ENCODE data around the gene SBF2.

SBF2 gene

GRCh38 chr11:9738116-9738515 is 555.9 kb downstream of the SBF2 start:
- H3K4me3 ChIP-seq (ENCODE audit: low read length) = no peak overlapping the region
- no peak overlapping the region for H3K56ac ChIP-seq (ENCODE audit: low read length)
- H3K9ac ChIP-seq (ENCODE audit: low read length) = no peak overlapping the region
- H3K27me3 ChIP-seq (ENCODE audit: insufficient read depth, low read length, poor library complexity) = no peaks in the 10 kb centered on the region
- peaks cover 9% of the 10 kb centered on the region for H3K36me3 ChIP-seq (ENCODE audit: control insufficient read depth, insufficient read depth, low read length)
- no peak overlapping the region for H3K4me2 ChIP-seq (ENCODE audit: low read length)
- no peak overlapping the region for H4K5ac ChIP-seq (ENCODE audit: low read length)
- H2BK15ac ChIP-seq (replicated peaks; ENCODE audit: low read depth) = no peak overlapping the region
- no peak overlapping the region for H3K4ac ChIP-seq (ENCODE audit: low read depth, low read length)
- H2AK5ac ChIP-seq (ENCODE audit: low read length) = no peak overlapping the region
- no peaks in the 10 kb centered on the region for H3K79me1 ChIP-seq (ENCODE audit: low read length)
- H4K8ac ChIP-seq (ENCODE audit: low read depth, low read length) = no peak overlapping the region
- DNase-seq = no peak
- H2BK120ac ChIP-seq (ENCODE audit: low read depth, low read length) = no peak overlapping the region
- no peak overlapping the region for H3K23ac ChIP-seq (ENCODE audit: low read length)
- H3K27ac ChIP-seq (ENCODE audit: low read depth, low read length) = no peak overlapping the region
- H3K79me2 ChIP-seq (ENCODE audit: control insufficient read depth, insufficient read depth, low read length) = no peaks in the 10 kb centered on the region
- no CpG with 5 or more reads among the region's 3 CpGs for WGBS (ENCODE audit: extremely low coverage, insufficient coverage, low lambda C conversion rate)
- H2BK5ac ChIP-seq (ENCODE audit: low read length) = no peak overlapping the region
- no peak overlapping the region for H3K18ac ChIP-seq (ENCODE audit: low read length)
- no peaks in the 10 kb centered on the region for H3K4me1 ChIP-seq (ENCODE audit: control insufficient read depth, low read depth, low read length)

GRCh38 chr11:9736365-9736764 is 557.7 kb downstream of the SBF2 start:
- H3K79me2 ChIP-seq (ENCODE audit: control insufficient read depth, insufficient read depth, low read length) = no peaks in the 10 kb centered on the region
- no peak overlapping the region for H2BK15ac ChIP-seq (replicated peaks; ENCODE audit: low read depth)
- H3K56ac ChIP-seq (ENCODE audit: low read length) = no peak overlapping the region
- H2AK5ac ChIP-seq (ENCODE audit: low read length) = no peak overlapping the region
- no CpG with 5 or more reads among the region's 2 CpGs for WGBS (ENCODE audit: extremely low coverage, insufficient coverage, low lambda C conversion rate)
- H3K4me3 ChIP-seq (ENCODE audit: low read length) = no peak overlapping the region
- H3K23ac ChIP-seq (ENCODE audit: low read length) = no peak overlapping the region
- no peaks in the 10 kb centered on the region for H3K4me1 ChIP-seq (ENCODE audit: control insufficient read depth, low read depth, low read length)
- no peak overlapping the region for H2BK120ac ChIP-seq (ENCODE audit: low read depth, low read length)
- H3K27ac ChIP-seq (ENCODE audit: low read depth, low read length) = no peak overlapping the region
- H3K27me3 ChIP-seq (ENCODE audit: insufficient read depth, low read length, poor library complexity) = no peaks in the 10 kb centered on the region
- DNase-seq = no peak
- no peak overlapping the region for H2BK5ac ChIP-seq (ENCODE audit: low read length)
- no peak overlapping the region for H3K9ac ChIP-seq (ENCODE audit: low read length)
- H3K4me2 ChIP-seq (ENCODE audit: low read length) = no peak overlapping the region
- H4K5ac ChIP-seq (ENCODE audit: low read length) = no peak overlapping the region
- H3K36me3 ChIP-seq (ENCODE audit: control insufficient read depth, insufficient read depth, low read length) = peaks cover 7% of the 10 kb centered on the region
- no peak overlapping the region for H4K8ac ChIP-seq (ENCODE audit: low read depth, low read length)
- H3K79me1 ChIP-seq (ENCODE audit: low read length) = no peaks in the 10 kb centered on the region
- H3K18ac ChIP-seq (ENCODE audit: low read length) = no peak overlapping the region
- H3K4ac ChIP-seq (ENCODE audit: low read depth, low read length) = no peak overlapping the region

GRCh38 chr11:9735919-9736318 is 558.1 kb downstream of the SBF2 start:
- Histone ChIP-seq H2BK5ac (ENCODE audit: low read length) (no peak overlapping the region), H3K79me2 (ENCODE audit: control insufficient read depth, insufficient read depth, low read length) (no peaks in the 10 kb centered on the region), H4K8ac (ENCODE audit: low read depth, low read length) (no peak overlapping the region), H3K4me1 (ENCODE audit: control insufficient read depth, low read depth, low read length) (no peaks in the 10 kb centered on the region), H2AK5ac (ENCODE audit: low read length) (no peak overlapping the region), H2BK120ac (ENCODE audit: low read depth, low read length) (no peak overlapping the region), H3K9ac (ENCODE audit: low read length) (no peak overlapping the region), H3K4me3 (ENCODE audit: low read length) (no peak overlapping the region), H3K4ac (ENCODE audit: low read depth, low read length) (no peak overlapping the region), H3K18ac (ENCODE audit: low read length) (no peak overlapping the region), H4K5ac (ENCODE audit: low read length) (no peak overlapping the region), H3K27ac (ENCODE audit: low read depth, low read length) (no peak overlapping the region), H2BK15ac (replicated peaks; ENCODE audit: low read depth) (no peak overlapping the region), H3K23ac (ENCODE audit: low read length) (no peak overlapping the region), H3K4me2 (ENCODE audit: low read length) (no peak overlapping the region), H3K36me3 (ENCODE audit: control insufficient read depth, insufficient read depth, low read length) (peaks cover 5% of the 10 kb centered on the region), H3K79me1 (ENCODE audit: low read length) (no peaks in the 10 kb centered on the region), H3K56ac (ENCODE audit: low read length) (no peak overlapping the region), H3K27me3 (ENCODE audit: insufficient read depth, low read length, poor library complexity) (no peaks in the 10 kb centered on the region)
- DNase-seq = no peak
- WGBS (ENCODE audit: extremely low coverage, insufficient coverage, low lambda C conversion rate) = no CpG with 5 or more reads among the region's 2 CpGs

GRCh38 chr11:9735236-9735635 is 558.8 kb downstream of the SBF2 start:
- no peak overlapping the region for H3K4me2 ChIP-seq (ENCODE audit: low read length)
- H3K4me1 ChIP-seq (ENCODE audit: control insufficient read depth, low read depth, low read length) = no peaks in the 10 kb centered on the region
- no peak overlapping the region for H4K5ac ChIP-seq (ENCODE audit: low read length)
- H3K4ac ChIP-seq (ENCODE audit: low read depth, low read length) = no peak overlapping the region
- H3K79me1 ChIP-seq (ENCODE audit: low read length) = no peaks in the 10 kb centered on the region
- H3K27me3 ChIP-seq (ENCODE audit: insufficient read depth, low read length, poor library complexity) = no peaks in the 10 kb centered on the region
- H3K36me3 ChIP-seq (ENCODE audit: control insufficient read depth, insufficient read depth, low read length) = peaks cover 3% of the 10 kb centered on the region
- WGBS (ENCODE audit: extremely low coverage, insufficient coverage, low lambda C conversion rate) = no CpG with 5 or more reads among the region's 3 CpGs
- no peak overlapping the region for H3K27ac ChIP-seq (ENCODE audit: low read depth, low read length)
- no peak overlapping the region for H2BK15ac ChIP-seq (replicated peaks; ENCODE audit: low read depth)
- no peak overlapping the region for H4K8ac ChIP-seq (ENCODE audit: low read depth, low read length)
- no peak overlapping the region for H3K4me3 ChIP-seq (ENCODE audit: low read length)
- H2AK5ac ChIP-seq (ENCODE audit: low read length) = no peak overlapping the region
- H3K79me2 ChIP-seq (ENCODE audit: control insufficient read depth, insufficient read depth, low read length) = no peaks in the 10 kb centered on the region
- no peak for DNase-seq
- H3K9ac ChIP-seq (ENCODE audit: low read length) = no peak overlapping the region
- no peak overlapping the region for H3K56ac ChIP-seq (ENCODE audit: low read length)
- H2BK120ac ChIP-seq (ENCODE audit: low read depth, low read length) = no peak overlapping the region
- no peak overlapping the region for H3K18ac ChIP-seq (ENCODE audit: low read length)
- H2BK5ac ChIP-seq (ENCODE audit: low read length) = no peak overlapping the region
- no peak overlapping the region for H3K23ac ChIP-seq (ENCODE audit: low read length)

- Histone ChIP-seq H3K4me3 (ENCODE audit: low read length) (no peak overlapping the region), H3K56ac (ENCODE audit: low read length) (no peak overlapping the region), H3K79me1 (ENCODE audit: low read length) (no peaks in the 10 kb centered on the region), H3K9ac (ENCODE audit: low read length) (no peak overlapping the region), H3K4ac (ENCODE audit: low read depth, low read length) (no peak overlapping the region), H3K23ac (ENCODE audit: low read length) (no peak overlapping the region), H4K5ac (ENCODE audit: low read length) (no peak overlapping the region), H2BK5ac (ENCODE audit: low read length) (no peak overlapping the region), H3K4me2 (ENCODE audit: low read length) (no peak overlapping the region), H3K18ac (ENCODE audit: low read length) (no peak overlapping the region), H3K27ac (ENCODE audit: low read depth, low read length) (no peak overlapping the region), H3K27me3 (ENCODE audit: insufficient read depth, low read length, poor library complexity) (no peaks in the 10 kb centered on the region), H2BK120ac (ENCODE audit: low read depth, low read length) (no peak overlapping the region), H3K4me1 (ENCODE audit: control insufficient read depth, low read depth, low read length) (no peaks in the 10 kb centered on the region), H2AK5ac (ENCODE audit: low read length) (no peak overlapping the region), H3K36me3 (ENCODE audit: control insufficient read depth, insufficient read depth, low read length) (peaks cover 2% of the 10 kb centered on the region), H3K79me2 (ENCODE audit: control insufficient read depth, insufficient read depth, low read length) (no peaks in the 10 kb centered on the region), H2BK15ac (replicated peaks; ENCODE audit: low read depth) (no peak overlapping the region), H4K8ac (ENCODE audit: low read depth, low read length) (no peak overlapping the region)
- no CpG with 5 or more reads among the region's 3 CpGs for WGBS (ENCODE audit: extremely low coverage, insufficient coverage, low lambda C conversion rate)
- no peak for DNase-seq
These were observed 560.8 kb downstream of the SBF2 start for GRCh38 chr11:9733212-9733611.

GRCh38 chr11:9732453-9732852 is 561.6 kb downstream of the SBF2 start:
- no peak overlapping the region for H3K27ac ChIP-seq (ENCODE audit: low read depth, low read length)
- no peaks in the 10 kb centered on the region for H3K4me1 ChIP-seq (ENCODE audit: control insufficient read depth, low read depth, low read length)
- no peaks in the 10 kb centered on the region for H3K27me3 ChIP-seq (ENCODE audit: insufficient read depth, low read length, poor library complexity)
- no peak overlapping the region for H3K4me3 ChIP-seq (ENCODE audit: low read length)
- no peak overlapping the region for H4K5ac ChIP-seq (ENCODE audit: low read length)
- no peak overlapping the region for H4K8ac ChIP-seq (ENCODE audit: low read depth, low read length)
- no peak overlapping the region for H3K9ac ChIP-seq (ENCODE audit: low read length)
- H3K79me1 ChIP-seq (ENCODE audit: low read length) = no peaks in the 10 kb centered on the region
- no peak overlapping the region for H2BK15ac ChIP-seq (replicated peaks; ENCODE audit: low read depth)
- H2BK5ac ChIP-seq (ENCODE audit: low read length) = no peak overlapping the region
- no peak overlapping the region for H3K23ac ChIP-seq (ENCODE audit: low read length)
- H3K56ac ChIP-seq (ENCODE audit: low read length) = no peak overlapping the region
- H2AK5ac ChIP-seq (ENCODE audit: low read length) = no peak overlapping the region
- H3K79me2 ChIP-seq (ENCODE audit: control insufficient read depth, insufficient read depth, low read length) = no peaks in the 10 kb centered on the region
- H3K36me3 ChIP-seq (ENCODE audit: control insufficient read depth, insufficient read depth, low read length) = no peaks in the 10 kb centered on the region
- H3K4ac ChIP-seq (ENCODE audit: low read depth, low read length) = no peak overlapping the region
- DNase-seq = no peak
- no peak overlapping the region for H3K18ac ChIP-seq (ENCODE audit: low read length)
- H3K4me2 ChIP-seq (ENCODE audit: low read length) = no peak overlapping the region
- no CpG with 5 or more reads among the region's 11 CpGs for WGBS (ENCODE audit: extremely low coverage, insufficient coverage, low lambda C conversion rate)
- no peak overlapping the region for H2BK120ac ChIP-seq (ENCODE audit: low read depth, low read length)
